Pancreas (tissue), 10 donors: ENCODE measurements around the gene PRR20A. TPM values are rescaled to one million over a fixed set of nuclear protein-coding genes. Genes with fewer than 3 reads are reported as not detected.

Experiments
- ATAC-seq, 4 donors: fragments of 200-7000 bp; cut with Tn5 transposase; one replicate each; pipeline versions ENCODE4 v1.8.0 to v1.9.1; 2020; ENCODE audit warnings: mild to moderate bottlenecking in 4 of 4, moderate library complexity in 4 of 4
- DNase-seq, 6 donors: peaks; one replicate each; pipeline ENCODE4 v3.0.0-alpha.2; 2020
- FAIRE-seq: peaks from 2 replicates; lab custom pipeline; 2012; peaks lifted over from hg19 to GRCh38; lab: Jason Lieb, UNC
- H3K27ac ChIP-seq, 4 donors: fragments of 200-600 bp; sonication (generic); 1 replicate in 3 of 4; 2 replicates in 1 of 4; pipeline versions ENCODE4 v1.5.0 to v1.8.0; 2020
- H3K27me3 ChIP-seq, 4 donors: fragments of 200-600 bp; one replicate each; pipeline ENCODE4 v1.8.0; 2021
- H3K36me3 ChIP-seq, 3 donors: fragments of 200-600 bp; sonication (generic) in 1 of 3; one replicate each; pipeline versions ENCODE4 v1.5.0 to v1.8.0; 2020 to 2021
- H3K4me1 ChIP-seq, 3 donors: fragments of 200-600 bp; one replicate each; pipeline ENCODE4 v1.8.0; 2021
- H3K4me3 ChIP-seq, 4 donors: fragments of 200-600 bp; sonication (generic) in 2 of 4; one replicate each; pipeline versions ENCODE4 v1.5.0 to v1.8.0; 2020 to 2021
- H3K9me3 ChIP-seq, 4 donors: fragments of 200-600 bp; one replicate each; pipeline ENCODE4 v1.8.0; 2021
- CTCF ChIP-seq, 4 donors: fragments of 200-600 bp; sonication (generic) in 3 of 4; IDR thresholded peaks; one replicate each; pipeline versions ENCODE4 v1.5.0 to v1.8.0; 2021; ENCODE audit warnings: antibody characterized with exemption in 4 of 4
- WGBS, 2 donors: extraction: QIAGEN DNeasy Blood & Tissue Kit; methylation state at CpG; one replicate each; pipeline ENCODE4 v1.1.7; 2013; 5-methylcytosine and 5-hydroxymethylcytosine counted together
- intact Hi-C, 3 donors: fragments of 100-400 bp; cut with DNase I; formaldehyde crosslinking; loops; one replicate each; pipeline versions ENCODE4 v1.11.1 to v1.14.2; 2022
- polyA plus RNA-seq, 2 donors: library from polyadenylated mRNA; stranded (reverse); fragments of 200-250 nt; gene quantifications; one replicate each; pipeline ENCODE4 v1.2.3, GENCODE V29; 2013
- total RNA-seq, 6 donors: library from RNA; stranded (reverse); fragmentation: NEBNext Ultra II Directional in 4 of 6; extraction: Animal tissue kit (Norgen Biotek cat#: 25700) in 4 of 6; gene quantifications; one replicate each; pipeline versions ENCODE4 v1.2.1 to v1.2.4, GENCODE V29; 2021 to 2023
- donor health status: healthy with polysubstance abuse.
- donor health status: DM: no; HTN: no; CAD: no; lungs with moderate emphysema.
- donor health status: DM: no; HTN: no; CAD: no.
- donor health status: control.
- donor health status: control.
- donor health status: Bipolar disorder and iron deficiency.
- donor health status: DM: yes; HTN: yes; CAD: no.
- donor health status: DM: no; HTN: no; CAD: no.
- donor health status: DM: no; HTN: no; CAD: no.
- donor health status: DM: yes; HTN: yes; CAD: no.

PRR20A gene
- total and polyA plus RNA-seq, 8 donors, result not detected

GRCh38 chr13:57191667-57192066 lies 50.9 kb downstream of the PRR20A start:
- H3K9me3 ChIP-seq, result no peaks in the 10 kb centered on the region
- intact Hi-C loops, result no loop called here
- H3K4me3 ChIP-seq, result no peak overlapping the region
- FAIRE-seq, result no peak
- H3K27me3 ChIP-seq, result no peaks in the 10 kb centered on the region
- no peaks in the 10 kb centered on the region for H3K4me1 ChIP-seq
- 76 to 85% methylated on average over 1 of the region's 1 CpG for WGBS, 2 donors
- no peak for DNase-seq
- H3K27ac ChIP-seq, result no peak overlapping the region
- no peak for TF ChIP-seq CTCF (IDR thresholded peaks at IDR 0.05)
- no peaks in the 10 kb centered on the region for H3K36me3 ChIP-seq
- no peak for ATAC-seq

Other genes starting within 250 kb of the PRR20A start
- gene PRR20B, start 6.6 kb downstream of the PRR20A start, total RNA-seq, result not detected
- gene PRR20B, start 6.6 kb downstream of the PRR20A start, polyA plus RNA-seq, result not detected
- not detected for gene PRR20C, start 13.1 kb downstream of the PRR20A start, total RNA-seq
- not detected for gene PRR20C, start 13.1 kb downstream of the PRR20A start, polyA plus RNA-seq
- gene PRR20D, start 19.7 kb downstream of the PRR20A start, total RNA-seq, result not detected
- gene PRR20D, start 19.7 kb downstream of the PRR20A start, polyA plus RNA-seq, result not detected
- not detected for gene PRR20E, start 26.3 kb downstream of the PRR20A start, total RNA-seq
- gene PRR20E, start 26.3 kb downstream of the PRR20A start, polyA plus RNA-seq, result not detected